ENCODE measurements around the gene CADM4. TPM values are rescaled to one million over a fixed set of nuclear protein-coding genes. Genes with fewer than 3 reads are reported as not detected.

CADM4 gene
- total RNA-seq, 1 experiment from 2014 or later = 28.7 TPM

- H3K36me3 ChIP-seq (ENCODE audit: control insufficient read depth in 1 of 2, insufficient read depth in 2 of 2, low read length in 2 of 2) = 0 out of 4 replicates have a peak, but pooled peaks cover 0 to 4% of the 10 kb centered on the region in 2 experiments
- no TSS peak for BruUV-seq (replicated peaks)
- no peak overlapping the region for H3K9ac ChIP-seq (ENCODE audit: low read length)
- H3K9me3 ChIP-seq (ENCODE audit: control insufficient read depth in 1 of 2, insufficient read depth in 1 of 2, low read depth in 1 of 2, low read length in 2 of 2) = no peaks in the 10 kb centered on the region
- CTCF ChIA-PET = no interaction called here
- peak; percentile 21; the same call in 1 of the 2 replicates for ATAC-seq
- POLR2A ChIA-PET = interaction anchor here (1.1 kb wide), 1 partner anchor 27 kb away, joined by 4 read pairs; no protein-coding TSS in a partner anchor
- no peak overlapping the region for H3K27ac ChIP-seq (ENCODE audit: low read depth, low read length)
- intact Hi-C loops (cut with micrococcal nuclease) = no loop called here
- no peak overlapping the region for H3K4me2 ChIP-seq (ENCODE audit: low read length)
- H3K4me1 ChIP-seq (ENCODE audit: control insufficient read depth in 1 of 2, insufficient read depth in 2 of 2, low read length in 2 of 2) = peaks cover 10 to 23% of the 10 kb centered on the region in 2 experiments
- no peak for DNase-seq (ENCODE audit: low read depth, low spot score)
- no peak overlapping the region for H2AFZ ChIP-seq (ENCODE audit: low read depth, low read length, poor library complexity, severe bottlenecking)
- H3K4me3 ChIP-seq (replicated peaks in 1 of 2; ENCODE audit: low read depth in 1 of 2, low read length in 2 of 2) = no peak overlapping the region
- no peak for TF ChIP-seq CEBPB (IDR thresholded peaks at IDR 0.05; ENCODE audit: low read depth)
- no peak for TF ChIP-seq RAD21 (IDR thresholded peaks at IDR 0.05; ENCODE audit: low read depth)
- TF ChIP-seq EZH2 (IDR thresholded peaks at IDR 0.05) = no peak
- no peak for TF ChIP-seq ATF3 (IDR thresholded peaks at IDR 0.05)
- TF ChIP-seq MAX (IDR thresholded peaks at IDR 0.05) = no peak
- TF ChIP-seq SIN3A (IDR thresholded peaks at IDR 0.05; ENCODE audit: low read depth) = no peak
- TF ChIP-seq SP1 (IDR thresholded peaks at IDR 0.05; ENCODE audit: low read depth) = no peak
- TF ChIP-seq ZNF274 (IDR thresholded peaks at IDR 0.05; ENCODE audit: low read depth, low read length) = no peak
- TF ChIP-seq CTCF (IDR thresholded peaks at IDR 0.05 in 2 of 3, conservative IDR thresholded peaks at IDR 0.05 in 1 of 3; ENCODE audit: borderline replicate concordance in 1 of 3, insufficient read depth in 1 of 3, low read depth in 2 of 3, low read length in 2 of 3) = no peak
- TF ChIP-seq ZBTB33 (IDR thresholded peaks at IDR 0.05; ENCODE audit: extremely low read depth, insufficient replicate concordance, low read length) = no peak
- TF ChIP-seq EZH2phosphoT487 (IDR thresholded peaks at IDR 0.05; ENCODE audit: borderline replicate concordance) = no peak
- no peak for TF ChIP-seq TCF7L2 (IDR thresholded peaks at IDR 0.05; ENCODE audit: borderline replicate concordance, extremely low read depth, insufficient read depth, insufficient read length)
- no peak for TF ChIP-seq SRF (IDR thresholded peaks at IDR 0.05; ENCODE audit: low read depth)
- TF ChIP-seq REST (IDR thresholded peaks at IDR 0.05; ENCODE audit: low read depth) = no peak
- TF ChIP-seq JUND (IDR thresholded peaks at IDR 0.05) = no peak
- no peaks in the 10 kb centered on the region for H3K9me2 ChIP-seq (ENCODE audit: insufficient read depth)
- RAD21 ChIA-PET (ENCODE audit: low non-redundant PET in 1 of 2, low total read pairs in 2 of 2, uncharacterized antibody in 2 of 2, unreplicated experiment in 2 of 2) = no interaction called here
- no peaks in the 10 kb centered on the region for H4K20me1 ChIP-seq (ENCODE audit: insufficient read depth)
- peaks cover 7% of the 10 kb centered on the region; the same call in 1 of the 2 replicates for H3K27me3 ChIP-seq (ENCODE audit: insufficient read depth, low read length)
- H3K79me2 ChIP-seq (ENCODE audit: insufficient read depth, low read length) = no peaks in the 10 kb centered on the region
Measured at GRCh38 chr19:43641333-43641732, 1.7 kb upstream of the CADM4 start.
